GM21526 (cell line): ENCODE data around the gene TTF1.
A peak's percentile ranks its signal among the peaks of the same experiment; 100 is the strongest.

Source experiments
- ATAC-seq: cut with Tn5 transposase; IDR thresholded peaks from one replicate; pipeline ENCODE4 v1.9.1; 2021; ENCODE audit warnings: moderate library complexity; ENCODE audit not compliant: unreplicated experiment, low FRiP score

The TTF1 gene

DNA sequence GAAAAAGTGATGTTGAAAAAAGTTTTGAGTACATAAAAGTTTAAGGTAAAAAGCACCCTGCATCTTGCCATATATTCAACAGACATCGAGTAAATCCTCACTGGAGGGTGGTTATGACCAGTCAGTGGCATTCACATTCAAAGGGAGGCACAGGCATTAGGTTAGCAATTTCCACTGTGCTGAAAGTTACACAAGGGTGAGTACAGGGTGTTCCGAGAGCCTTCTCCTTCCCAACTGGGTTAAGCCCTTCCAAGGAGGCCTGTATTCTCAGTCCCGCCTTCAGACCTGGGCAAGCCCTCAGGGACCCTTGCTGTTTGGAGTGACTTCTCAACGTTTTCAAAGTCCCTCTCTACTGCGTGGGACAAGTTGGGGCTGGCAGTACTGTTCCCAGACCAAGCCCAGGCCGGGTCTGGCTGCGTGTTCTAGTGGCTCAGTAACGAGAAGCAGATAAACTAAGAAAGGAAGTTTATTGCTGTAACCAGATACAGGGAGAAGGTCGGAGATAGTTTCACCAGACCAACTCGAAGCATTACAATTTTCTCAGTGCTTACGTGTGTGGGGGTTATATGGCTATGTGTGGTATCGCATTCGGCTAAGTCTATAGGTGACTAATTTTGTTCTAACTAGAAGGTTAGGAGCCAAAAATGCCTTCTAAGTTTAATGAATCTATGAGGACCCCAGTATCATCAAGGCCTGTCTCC, 38.9 kb downstream of the TTF1 start:
- no peak for ATAC-seq

DNA sequence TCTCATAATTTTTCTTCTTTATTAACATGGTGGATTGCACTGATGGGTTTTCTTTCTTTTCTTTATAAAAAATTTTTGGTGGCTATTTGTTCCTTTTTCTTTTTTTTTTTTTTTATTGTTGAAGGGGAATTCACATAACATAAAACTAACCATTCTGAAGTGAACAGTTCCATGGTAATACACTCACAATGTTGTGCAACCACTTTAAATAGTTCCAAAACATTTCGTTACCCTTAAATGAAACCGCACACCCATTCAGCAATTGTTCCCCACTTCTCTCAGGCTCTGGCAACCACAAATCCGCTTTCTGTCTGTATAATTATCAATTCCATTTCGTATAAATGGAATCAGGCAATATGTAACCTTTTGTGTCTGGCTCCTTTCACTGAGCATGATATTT, 40.2 kb downstream of the TTF1 start:
- no peak for ATAC-seq

DNA sequence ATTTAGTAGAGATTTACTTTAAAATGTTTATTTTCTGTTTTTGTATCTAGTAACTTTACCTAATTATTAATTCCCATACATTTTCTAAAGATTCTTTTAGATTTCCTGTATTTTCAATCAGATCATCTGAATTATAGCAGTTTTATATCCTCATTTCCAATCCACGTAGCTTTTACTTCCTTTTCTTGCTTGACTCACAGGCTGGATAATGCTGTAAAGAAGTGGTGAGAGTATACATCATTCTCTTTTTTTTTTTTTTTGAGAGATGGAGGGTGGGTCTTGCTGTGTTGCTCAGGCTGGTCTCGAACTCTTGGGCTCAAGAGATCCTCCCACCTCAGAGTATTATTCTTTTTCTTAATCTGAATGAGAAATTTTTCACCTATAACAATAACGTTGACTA, 40.7 kb downstream of the TTF1 start:
- ATAC-seq, result no peak

DNA sequence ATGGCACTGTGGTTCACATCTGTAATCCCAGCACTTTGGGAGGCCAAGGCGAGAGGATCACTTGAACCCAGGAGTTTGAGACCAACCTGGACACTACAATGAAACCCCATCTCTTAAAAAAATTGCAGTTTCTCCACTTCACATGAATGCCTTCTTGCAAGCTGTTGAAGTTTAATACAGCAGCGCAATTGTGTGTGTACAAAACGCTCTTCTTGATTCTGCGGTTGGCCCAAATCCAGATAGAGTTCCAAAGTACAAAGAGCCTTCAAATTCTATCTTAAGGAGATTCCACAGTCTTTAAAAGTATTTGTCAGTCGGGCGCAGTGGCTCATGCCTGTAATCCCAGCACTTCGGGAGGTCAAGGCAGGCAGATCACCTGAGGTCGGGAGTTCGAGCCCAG, 42.6 kb downstream of the TTF1 start:
- no peak for ATAC-seq

DNA sequence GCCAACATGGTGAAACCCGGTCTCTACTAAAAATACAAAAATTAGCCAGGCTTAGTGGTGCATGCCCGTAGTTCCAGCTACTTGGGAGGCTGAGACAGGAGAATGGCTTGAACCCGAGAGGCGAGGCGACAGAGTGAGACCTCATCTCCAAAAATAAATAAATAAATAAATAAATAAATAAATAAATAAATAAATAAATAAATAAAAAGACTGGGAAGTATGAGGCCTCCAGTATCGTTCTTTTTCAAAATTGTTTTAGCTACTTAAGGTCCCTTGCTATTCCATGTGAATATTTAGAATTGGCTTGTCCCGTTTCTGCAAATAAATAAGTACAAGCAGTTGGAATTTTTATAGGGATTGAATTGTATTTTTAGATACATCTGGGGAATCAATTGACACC, 48.9 kb downstream of the TTF1 start:
- ATAC-seq, result no peak

DNA sequence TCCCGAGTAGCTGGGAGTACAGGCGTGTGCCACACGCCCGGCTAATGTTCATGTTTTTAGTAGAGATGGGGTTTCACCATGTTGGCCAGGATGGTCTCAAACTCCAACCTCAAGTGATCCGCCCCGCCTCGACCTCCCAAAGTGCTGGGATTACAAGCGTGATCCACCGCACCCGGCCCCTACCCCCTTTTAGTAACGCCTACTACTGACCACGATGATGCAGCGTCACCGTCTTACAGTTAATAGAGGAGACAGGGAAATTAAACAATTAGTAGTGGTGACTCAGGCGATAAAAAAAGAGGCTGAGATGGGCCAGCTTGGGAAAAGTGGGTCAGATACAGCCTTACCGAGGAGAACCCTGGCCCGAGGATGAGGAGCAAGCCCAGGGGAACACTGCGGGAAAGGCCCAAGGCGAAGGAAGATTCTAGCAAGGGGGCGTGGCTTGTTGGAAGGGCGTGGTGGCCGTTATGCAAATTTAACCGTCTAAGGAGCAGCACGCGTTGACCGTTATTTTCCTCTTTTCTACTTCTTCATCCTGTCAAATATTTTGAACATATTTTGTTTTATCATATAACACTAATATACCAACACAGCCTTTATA, 50.2 kb downstream of the TTF1 start:
- ATAC-seq, result no peak

DNA sequence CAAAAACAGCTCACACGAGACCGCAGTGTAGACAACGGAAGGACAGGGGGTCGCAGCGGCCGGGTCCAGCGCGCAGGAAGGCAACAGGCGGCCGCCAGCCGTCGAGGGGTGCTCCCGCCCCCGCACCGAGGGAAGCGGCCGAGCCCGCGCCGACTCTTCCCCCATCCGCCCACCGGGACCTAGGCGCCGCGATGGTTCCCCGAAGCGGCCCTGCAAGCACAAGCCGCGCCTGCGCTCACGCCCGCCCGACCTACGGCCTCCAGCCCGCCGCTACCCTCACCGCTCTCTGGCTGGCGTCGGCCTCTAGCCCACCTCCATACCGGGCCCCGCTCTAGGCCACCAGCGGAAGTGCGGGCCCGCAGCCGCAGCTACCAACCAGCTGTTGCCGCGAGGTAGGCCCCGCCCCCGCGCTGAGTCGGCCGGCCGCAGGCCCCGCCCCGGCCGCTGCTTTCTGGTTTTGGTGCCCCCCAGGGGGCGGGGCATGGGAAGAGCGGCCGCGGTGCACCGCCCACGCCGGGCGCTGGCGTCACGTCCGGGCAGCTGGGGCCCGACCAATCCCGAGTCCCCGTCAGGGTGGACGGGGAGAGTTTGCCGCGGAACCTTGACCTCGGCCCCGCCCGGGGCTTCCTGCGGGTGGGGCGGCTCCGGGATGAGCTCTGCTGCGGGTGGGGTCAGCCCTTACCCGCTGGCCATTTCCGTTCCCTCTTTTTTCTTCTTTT, 51.8 kb downstream of the TTF1 start, which contains the start of gene SETX:
Gene SETX, minus strand, starts transcription at position 350 of the 719 bp plus-strand sequence. CDS start 5,558 bp downstream, outside the sequence.
- ATAC-seq, result peak; percentile 76

DNA sequence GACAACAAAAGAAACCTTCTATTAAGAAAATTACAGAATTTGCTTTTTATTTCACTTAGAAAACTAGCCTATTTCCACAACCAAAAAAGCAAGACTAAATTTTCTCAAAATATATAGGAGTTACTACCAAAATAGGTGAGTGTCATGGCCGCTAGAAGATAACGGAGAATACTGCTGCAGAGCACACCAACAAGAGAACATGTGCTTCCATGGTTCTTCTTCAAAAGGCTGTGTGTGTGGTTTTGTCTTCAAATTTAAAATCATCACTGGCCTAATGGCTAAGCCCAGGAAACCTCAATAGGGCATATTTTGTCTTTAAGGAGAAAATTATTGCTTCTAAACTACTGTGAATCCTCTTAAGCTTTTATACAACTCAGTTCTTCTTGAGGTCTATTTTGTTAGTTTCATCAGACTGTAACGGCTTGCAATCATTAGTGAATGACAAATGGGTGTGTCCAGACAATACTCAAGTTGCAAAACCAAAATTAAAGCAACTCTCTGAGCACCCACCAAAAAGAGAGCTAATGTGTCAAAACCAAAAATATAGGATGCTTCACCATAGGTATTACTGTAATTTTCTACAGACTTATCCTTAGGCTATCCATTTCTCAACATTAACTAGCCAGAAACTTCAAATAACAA, 55.1 kb downstream of the TTF1 start:
- no peak for ATAC-seq

DNA sequence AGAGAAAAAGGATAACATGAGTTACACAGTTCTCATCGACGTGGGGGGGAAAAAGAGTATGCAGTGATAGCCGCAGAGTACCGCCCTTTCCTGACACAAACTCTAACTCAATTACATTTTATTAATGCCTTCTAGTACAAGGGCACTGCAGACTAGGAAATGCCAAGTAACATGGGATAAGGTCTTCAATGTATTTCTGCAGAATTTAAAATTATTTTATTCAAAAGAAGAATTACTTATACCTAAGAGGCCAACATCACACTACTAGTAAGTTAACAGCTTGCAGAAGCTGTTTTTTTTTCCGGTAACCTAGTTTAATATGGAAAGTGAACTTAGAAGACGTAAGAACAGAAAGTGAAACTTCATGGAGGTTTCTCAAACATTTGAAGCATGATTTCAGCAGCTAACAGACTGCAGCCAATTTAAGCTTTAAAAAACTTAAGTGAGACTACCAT, 55.8 kb downstream of the TTF1 start:
- ATAC-seq, result no peak

DNA sequence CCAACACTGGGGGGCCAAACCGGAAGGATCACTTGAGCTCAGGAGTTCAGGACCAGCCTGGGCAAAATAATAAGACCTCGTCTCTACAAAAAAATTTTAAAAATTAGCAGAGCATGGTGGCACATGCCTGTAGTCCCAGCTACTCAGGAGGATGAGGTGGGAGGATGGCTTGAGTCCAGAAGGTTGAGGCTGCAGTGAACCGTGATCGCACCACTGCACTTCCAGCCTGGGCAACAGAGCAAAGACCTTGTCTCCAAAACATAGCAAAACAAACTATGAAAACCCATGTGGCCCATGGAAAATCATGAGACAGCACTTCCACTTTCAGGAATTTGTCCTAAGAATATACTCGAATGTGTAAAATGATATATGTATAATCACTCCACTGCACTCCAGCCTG, 58.0 kb downstream of the TTF1 start:
- no peak for ATAC-seq

DNA sequence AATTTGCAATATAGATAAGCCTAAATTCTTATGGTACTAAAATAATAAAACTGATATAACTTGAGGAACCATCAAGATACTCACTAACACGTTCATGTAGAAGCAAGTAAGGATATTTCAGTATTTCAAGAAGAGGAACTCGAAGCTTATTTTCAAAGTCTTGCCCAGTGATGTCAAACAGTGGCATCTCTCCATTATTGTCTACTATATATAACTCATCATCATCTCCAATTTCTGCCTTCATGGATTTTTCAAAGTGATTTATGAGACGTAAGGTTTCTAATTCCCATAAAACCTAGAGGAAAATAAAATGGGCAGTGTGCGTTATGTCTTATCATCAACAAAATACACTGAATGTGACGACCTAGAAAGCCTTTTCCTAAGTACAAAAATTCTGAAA, 60.5 kb downstream of the TTF1 start:
- no peak for ATAC-seq

DNA sequence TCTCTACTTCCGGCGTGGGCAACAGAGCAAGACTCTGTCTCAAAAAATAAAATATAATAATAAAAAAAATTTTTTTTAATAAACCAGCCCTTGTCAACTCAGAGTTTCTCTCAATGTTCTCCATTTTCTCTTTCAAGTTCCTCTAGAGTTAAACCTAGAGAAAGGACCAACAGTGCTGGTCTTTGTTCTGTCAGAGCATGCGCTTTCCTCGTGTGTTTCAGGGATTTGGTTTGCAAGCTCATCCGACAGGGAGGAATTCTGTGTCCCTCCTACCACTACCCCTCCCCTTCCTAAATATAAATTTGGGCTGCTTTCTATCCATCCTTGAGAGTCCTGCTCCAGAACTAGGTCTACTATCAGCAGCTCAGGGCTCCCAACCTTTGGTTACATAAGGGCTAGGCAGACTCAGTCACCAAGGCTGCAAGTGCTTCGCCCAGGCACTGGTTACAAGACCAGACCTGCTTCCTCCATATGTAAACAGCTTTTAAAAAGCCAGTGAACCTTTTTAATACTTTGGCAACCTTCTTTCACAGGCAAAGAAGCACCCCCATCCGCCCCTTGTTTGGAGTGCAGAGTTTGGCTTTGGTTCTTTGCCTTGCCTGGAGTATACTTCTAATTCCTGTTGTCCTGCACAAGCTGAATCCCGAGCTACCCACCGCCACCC, 65.3 kb downstream of the TTF1 start:
- no peak for ATAC-seq

DNA sequence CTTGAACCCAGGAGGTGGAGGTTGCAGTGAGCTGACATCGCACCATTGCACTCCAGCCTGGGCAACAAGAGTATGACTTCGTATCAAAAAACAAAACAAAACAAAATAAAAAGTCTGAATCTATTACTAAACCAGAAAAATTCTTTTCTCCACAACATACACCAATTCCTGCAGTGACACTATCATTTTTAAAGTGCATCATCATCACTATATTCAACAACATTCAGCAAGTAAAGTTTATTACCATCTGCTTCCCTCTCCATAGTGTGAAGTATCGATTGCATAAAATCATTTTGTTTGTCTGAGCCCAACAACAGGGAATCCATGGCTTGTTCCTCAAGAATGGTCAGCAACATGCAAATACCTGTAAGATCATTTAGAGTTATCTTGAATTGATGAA, 72.3 kb downstream of the TTF1 start:
- ATAC-seq, result no peak

DNA sequence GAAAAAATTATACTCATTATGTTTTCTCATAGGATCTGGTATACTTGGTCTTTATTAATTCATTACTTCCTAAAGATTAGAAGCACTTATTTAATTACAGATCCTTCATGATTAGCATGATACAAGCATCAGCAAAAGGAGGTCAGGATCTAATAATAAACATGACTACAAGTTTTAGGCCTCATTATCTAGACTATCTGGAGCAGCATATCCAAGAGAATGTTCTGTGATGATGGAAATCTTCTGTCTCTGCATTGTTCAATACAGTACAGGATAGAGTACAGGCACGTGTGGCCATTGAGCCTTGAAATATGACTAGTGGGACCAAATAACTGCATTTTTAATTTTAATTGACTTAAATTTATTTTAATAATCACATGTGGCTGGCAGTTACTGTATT, 73.1 kb downstream of the TTF1 start:
- ATAC-seq, result no peak

DNA sequence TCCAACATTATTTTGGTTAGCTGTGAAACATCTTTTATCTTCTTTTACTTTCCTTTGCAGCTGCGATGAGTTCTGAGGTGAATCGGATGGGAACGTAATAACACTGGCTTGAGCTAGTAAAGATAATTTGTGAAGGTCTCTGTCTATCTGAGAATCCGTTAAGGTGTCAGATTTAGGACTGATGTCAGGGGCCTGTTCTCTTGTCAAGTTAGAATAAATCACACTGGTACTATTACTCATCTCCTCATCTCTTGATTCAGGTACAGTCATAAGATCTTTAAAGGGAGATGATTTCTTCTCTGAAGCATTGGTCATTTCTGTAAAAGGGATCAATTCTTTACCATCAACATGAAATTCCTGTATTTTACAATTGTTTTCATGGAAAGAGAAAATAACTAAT, 78.1 kb downstream of the TTF1 start:
- ATAC-seq, result no peak

DNA sequence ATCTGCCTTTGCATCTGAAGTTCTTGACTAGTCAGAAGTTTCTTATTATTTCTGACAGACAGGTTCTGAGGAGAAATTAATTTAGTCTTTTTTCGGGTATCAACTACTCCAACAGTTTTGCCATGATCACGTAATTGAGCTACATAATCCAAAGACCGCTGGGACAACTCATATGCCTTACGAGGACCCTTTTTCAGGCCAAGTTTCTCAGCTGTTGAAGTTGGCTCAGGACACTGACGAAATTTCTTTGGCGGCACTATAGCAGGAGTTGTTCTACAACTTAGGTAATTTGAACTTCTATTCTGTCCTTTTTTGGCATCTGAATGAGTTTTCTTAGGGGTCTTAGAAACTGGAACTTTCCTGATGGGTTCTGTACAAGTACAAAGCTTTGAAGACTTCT, 79.1 kb downstream of the TTF1 start:
- ATAC-seq, result no peak
